ENCODE data around the gene PEX12. TPM values are rescaled to one million over a fixed set of nuclear protein-coding genes. Genes with fewer than 3 reads are reported as not detected.

Gene PEX12
- 1 to 10 TPM; 2.7 to 4.8 TPM for total RNA-seq

GRCh38 chr17:35578197-35578928, at the start of gene PEX12:
Gene PEX12 (minus strand): TSS chr17:35578571. CDS start chr17:35578021, 550 bp downstream.

GRCh38 chr17:35587074-35587961, 8.9 kb upstream of the PEX12 start, which contains the start of gene AP2B1:
Gene AP2B1 (plus strand): TSS chr17:35587322. CDS start chr17:35594031, 6,709 bp downstream.

GRCh38 chr17:35560703-35561102, 17.7 kb downstream of the PEX12 start, which contains the start of gene SLFN14:
Gene SLFN14 (minus strand): TSS chr17:35560819. CDS start chr17:35558062, 2,757 bp downstream.

GRCh38 chr17:35537601-35538141, 40.7 kb downstream of the PEX12 start, which contains the start of gene SLFN12L:
Gene SLFN12L (minus strand): TSS chr17:35537678. CDS start chr17:35522364, 15,314 bp downstream.

Small RNAs within 50 kb of the gene (small RNA-seq; reads per million reads assigned to genes)
- gene AC004134.1 (0 reads per million in 2 donors), gene AC015911.1 (0 reads per million in 2 donors), gene SNORD7 (35.6 to 84.8 reads per million in 2 donors)

Other genes with a start within 250 kb of the PEX12 start
- 10 to 100 TPM; 25.1 to 51.3 TPM for gene SLFN11, start 204.9 kb downstream of the PEX12 start, total RNA-seq
- gene SLFN12, start 146.1 kb downstream of the PEX12 start, total RNA-seq: 10 to 100 TPM; 17.6 to 29.0 TPM
- 1 to 10 TPM in 1 of 2 donors, under 1 TPM in 1; 0.69 to 5.3 TPM for gene SLFN13, start 129.8 kb downstream of the PEX12 start, total RNA-seq
- under 1 TPM in 1 of 2 donors, not detected in 1; 1.00 TPM for gene SLFN12L, start 40.9 kb downstream of the PEX12 start, total RNA-seq
- gene SLFN14, start 17.8 kb downstream of the PEX12 start, total RNA-seq: not detected
- gene AP2B1, start 8.8 kb upstream of the PEX12 start, total RNA-seq: 10 to 100 TPM; 65.0 to 66.3 TPM
- under 1 TPM; 0.33 to 0.69 TPM for gene RASL10B, start 153.1 kb upstream of the PEX12 start, total RNA-seq
- gene GAS2L2, start 174.7 kb upstream of the PEX12 start, total RNA-seq: not detected
- not detected for gene C17orf50, start 182.3 kb upstream of the PEX12 start, total RNA-seq
- not detected for gene MMP28, start 217.1 kb upstream of the PEX12 start, total RNA-seq
- gene TAF15, start 230.9 kb upstream of the PEX12 start, total RNA-seq: 10 to 100 TPM; 29.9 to 41.6 TPM